Muscle layer of colon (tissue), 2 donors: Measurements from ENCODE around the gene NEURL4.
A peak's percentile ranks its signal among the peaks of the same experiment; 100 is the strongest.

Experiments
- H3K27ac ChIP-seq: one replicate; pipeline ENCODE4 v1.7.0; 2013; ENCODE audit warnings: low read depth, mild to moderate bottlenecking, low read length, moderate library complexity
- H3K27me3 ChIP-seq, 2 donors: one replicate each; pipeline ENCODE4 v1.7.0; 2013; ENCODE audit warnings: low read length in 2 of 2, mild to moderate bottlenecking in 2 of 2; ENCODE audit not compliant: insufficient read depth in 2 of 2, control insufficient read depth in 1 of 2
- H3K36me3 ChIP-seq: one replicate; pipeline ENCODE4 v1.7.0; 2013; ENCODE audit warnings: mild to moderate bottlenecking, low read length; ENCODE audit not compliant: insufficient read depth
- H3K4me1 ChIP-seq: one replicate; pipeline ENCODE4 v1.7.0; 2013; ENCODE audit warnings: mild to moderate bottlenecking, low read length; ENCODE audit not compliant: insufficient read depth
- H3K4me3 ChIP-seq, 2 donors: one replicate each; pipeline ENCODE4 v1.7.0; 2013; ENCODE audit warnings: low read length in 2 of 2, low read depth in 1 of 2, mild to moderate bottlenecking in 1 of 2, moderate library complexity in 1 of 2
- H3K9ac ChIP-seq: one replicate; pipeline ENCODE4 v1.7.0; 2013; ENCODE audit warnings: low read length
- H3K9me3 ChIP-seq: one replicate; pipeline ENCODE4 v1.7.0; 2013; ENCODE audit warnings: mild to moderate bottlenecking, low read length
- donor health status: abdominal sarcoma.
- donor health status: Adenocarcinoma of cecum.

Gene NEURL4

GRCh38 chr17:7281074-7281952 is 47.8 kb downstream of the NEURL4 start, which contains the start of gene SLC2A4:
SLC2A4 (plus strand) TSS chr17:7281718; CDS start chr17:7281935, 217 bp downstream.
- H3K9me3 ChIP-seq, result no peaks in the 10 kb centered on the region
- H3K36me3 ChIP-seq, result peaks cover 27% of the 10 kb centered on the region
- H3K4me1 ChIP-seq, result peaks cover 32% of the 10 kb centered on the region
- H3K9ac ChIP-seq, result peak within 1 kb of the TSS; percentile 81
- peak within 1 kb of the TSS; percentile 92 for H3K27ac ChIP-seq
- H3K4me3 ChIP-seq, result peak within 1 kb of the TSS; percentile 53 to 85
- H3K27me3 ChIP-seq, result no peaks in the 10 kb centered on the region

GRCh38 chr17:7280519-7281073 is 48.5 kb downstream of the NEURL4 start:
- Histone ChIP-seq H3K27me3 (no peaks in the 10 kb centered on the region), H3K9me3 (no peaks in the 10 kb centered on the region), H3K36me3 (peaks cover 19% of the 10 kb centered on the region), H3K27ac (peak overlapping the region; percentile 92), H3K4me3 (peak overlapping the region; percentile 53 to 70), H3K9ac (no peak overlapping the region), H3K4me1 (peaks cover 32% of the 10 kb centered on the region)

- H3K36me3 ChIP-seq, result peaks cover 8% of the 10 kb centered on the region
- no peak overlapping the region for H3K9ac ChIP-seq
Measured at GRCh38 chr17:7279448-7279847, 49.7 kb downstream of the NEURL4 start.

GRCh38 chr17:7266784-7267183 is 62.4 kb downstream of the NEURL4 start:
- no peak overlapping the region for H3K9ac ChIP-seq
- H3K4me3 ChIP-seq, result no peak overlapping the region
- H3K27ac ChIP-seq, result no peak overlapping the region
- H3K36me3 ChIP-seq, result no peaks in the 10 kb centered on the region
- H3K9me3 ChIP-seq, result no peaks in the 10 kb centered on the region
- H3K27me3 ChIP-seq, result peaks cover 25% of the 10 kb centered on the region in 2 donors
- no peaks in the 10 kb centered on the region for H3K4me1 ChIP-seq

More at GRCh38 chr17:7279448-7279847, 49.7 kb downstream of the NEURL4 start:
- peaks cover 23% of the 10 kb centered on the region for H3K4me1 ChIP-seq
- H3K27me3 ChIP-seq, result no peaks in the 10 kb centered on the region
- H3K27ac ChIP-seq, result no peak overlapping the region
- no peak overlapping the region for H3K4me3 ChIP-seq
- no peaks in the 10 kb centered on the region for H3K9me3 ChIP-seq
